CD1c-positive myeloid dendritic cell (primary cell): ENCODE data around the gene AFF3.
A peak's percentile ranks its signal among the peaks of the same experiment; 100 is the strongest.
"Not testable (repeated sequence)": the region's sequence is repeated elsewhere in the genome, so short reads cannot be mapped to it uniquely, and the experiment has no call there.

Experiments
- DNase-seq: peaks from one replicate; pipeline ENCODE4 v3.0.0-alpha.2; 2016; ENCODE audit errors: extremely low spot score

Gene AFF3

DNA sequence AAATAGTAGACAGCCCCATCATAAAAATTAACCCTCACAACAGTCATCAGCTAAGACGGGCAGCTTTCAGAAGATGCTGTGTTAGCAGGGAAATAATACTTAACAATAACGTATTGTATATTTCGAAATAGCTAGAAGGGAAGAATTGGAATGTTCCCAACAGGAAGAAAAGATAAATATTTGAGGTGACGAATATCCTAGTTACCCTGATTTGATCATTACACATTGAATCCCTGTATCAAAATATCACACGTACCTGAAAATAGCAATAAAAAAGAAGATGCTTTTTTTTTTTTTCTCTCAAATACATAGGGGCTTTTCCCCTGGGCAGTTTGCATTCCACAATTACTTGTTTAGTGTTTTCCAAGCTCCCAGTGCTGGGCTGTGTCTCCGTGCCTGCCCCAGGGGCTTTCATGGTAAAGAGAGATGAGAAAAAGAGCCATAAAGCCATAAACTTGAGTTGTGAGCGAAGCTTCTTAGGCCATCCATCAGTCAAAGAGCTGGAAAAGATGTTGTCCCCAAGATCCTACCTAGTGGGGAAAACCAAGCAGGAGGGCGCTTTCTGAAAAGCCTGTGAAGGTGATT, 469.5 kb downstream of the AFF3 start:
- no peak for DNase-seq

DNA sequence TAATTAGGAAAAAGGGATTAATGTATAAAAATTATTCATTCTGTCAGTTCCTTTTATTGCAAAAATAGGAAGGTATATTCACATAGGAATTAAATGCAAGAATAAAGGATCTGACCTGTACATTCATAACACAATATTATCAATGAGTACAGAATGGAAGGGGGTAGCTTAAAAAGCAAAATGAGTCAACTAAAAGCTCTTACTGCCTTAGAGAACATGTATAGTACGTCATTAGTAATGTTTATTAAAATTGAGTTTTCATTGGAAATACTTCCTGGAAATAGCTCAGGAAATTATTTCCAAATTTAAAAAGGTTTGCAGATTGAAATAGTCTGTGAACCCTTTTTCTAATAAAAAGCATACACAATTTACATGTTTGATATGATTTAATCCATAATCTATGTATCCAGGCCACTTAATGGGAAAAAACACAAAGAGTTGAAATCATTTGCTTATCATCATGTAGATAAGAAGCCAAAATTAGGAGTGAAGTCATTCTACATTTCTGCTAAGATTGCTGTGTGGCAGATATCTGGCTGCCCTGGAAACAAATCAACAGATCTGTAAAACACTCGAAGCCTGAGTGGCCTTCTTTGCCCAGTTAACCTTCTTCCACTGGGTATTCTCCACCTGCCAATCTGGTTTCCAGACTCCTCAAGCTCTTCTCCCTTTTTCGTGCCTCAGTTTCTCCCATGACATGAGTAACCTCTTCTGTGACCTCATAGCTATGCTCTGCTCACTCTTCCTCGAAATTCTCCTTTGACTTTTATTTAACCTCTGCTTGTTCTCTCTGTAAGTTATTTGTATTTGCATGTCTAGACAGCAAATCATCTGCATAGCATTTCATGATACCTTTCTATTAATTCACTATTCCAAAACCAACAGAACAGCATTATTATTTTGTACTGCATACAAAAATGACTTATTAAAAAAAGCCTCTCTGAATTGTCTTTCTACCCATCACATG, 471.3 kb downstream of the AFF3 start:
- no peak for DNase-seq

DNA sequence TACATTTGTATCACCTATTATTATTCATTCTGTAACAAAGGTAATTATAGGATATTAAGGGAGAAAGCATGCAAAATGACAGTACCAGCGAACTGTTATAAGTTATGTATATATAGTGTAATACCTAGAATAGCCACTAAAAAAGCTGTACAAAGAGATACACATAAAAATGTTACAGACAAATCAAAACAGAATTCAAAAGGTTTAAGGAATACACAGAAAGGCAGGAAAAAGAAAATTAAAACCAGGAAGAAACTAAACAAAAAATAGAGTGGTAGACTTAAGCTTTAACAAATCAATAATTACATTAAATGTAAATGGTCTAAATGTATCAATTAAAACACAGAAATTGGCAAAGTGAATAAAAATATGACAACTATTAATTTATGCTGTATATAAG, 476.1 kb downstream of the AFF3 start:
- DNase-seq: no peak

DNA sequence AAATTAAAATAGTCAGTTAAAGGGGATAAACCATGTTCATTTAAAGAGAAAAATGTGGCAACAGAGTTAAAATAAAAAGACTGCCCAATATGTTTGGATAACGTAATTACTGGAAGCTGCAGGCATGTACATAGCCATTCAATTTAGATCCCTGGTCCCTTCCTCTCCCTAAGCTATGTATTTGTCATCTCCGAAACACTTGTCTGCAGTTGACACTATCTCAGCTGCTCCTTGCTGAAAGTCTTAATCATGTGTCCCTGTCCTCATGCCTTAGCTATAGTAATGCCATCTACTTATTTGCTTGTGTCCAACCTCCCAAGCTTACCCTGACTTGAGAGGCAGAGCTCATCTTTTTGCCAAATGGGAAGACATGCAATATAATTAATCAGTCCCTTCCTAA, 478.7 kb downstream of the AFF3 start:
- no peak for DNase-seq

DNA sequence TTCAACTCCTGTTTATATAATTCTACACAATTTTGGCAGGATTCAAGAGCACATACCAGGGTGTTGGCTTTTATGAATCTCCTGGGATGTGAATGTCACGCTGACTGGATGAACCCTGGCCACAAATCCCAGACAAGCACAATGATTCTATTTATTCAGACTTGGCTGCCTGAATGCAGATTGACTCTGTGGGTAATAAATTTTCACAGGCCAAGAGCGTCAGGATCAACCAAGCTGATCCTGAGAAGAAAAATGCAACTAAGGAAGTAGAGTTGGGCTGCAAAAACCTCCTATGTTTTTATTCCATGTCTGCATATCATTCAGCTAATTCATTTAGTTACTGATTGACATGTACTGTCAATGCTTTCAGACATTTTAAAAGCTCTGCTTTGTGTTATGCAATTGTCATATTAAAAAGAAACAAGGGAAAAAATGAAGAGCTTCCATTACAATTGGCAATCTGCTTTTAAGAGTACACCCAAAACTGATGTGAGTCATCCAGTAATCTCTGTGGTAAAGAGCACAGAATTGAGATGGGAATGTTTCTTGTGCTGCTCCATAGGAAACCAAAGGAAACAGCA, 479.5 kb downstream of the AFF3 start:
- DNase-seq: no peak

DNA sequence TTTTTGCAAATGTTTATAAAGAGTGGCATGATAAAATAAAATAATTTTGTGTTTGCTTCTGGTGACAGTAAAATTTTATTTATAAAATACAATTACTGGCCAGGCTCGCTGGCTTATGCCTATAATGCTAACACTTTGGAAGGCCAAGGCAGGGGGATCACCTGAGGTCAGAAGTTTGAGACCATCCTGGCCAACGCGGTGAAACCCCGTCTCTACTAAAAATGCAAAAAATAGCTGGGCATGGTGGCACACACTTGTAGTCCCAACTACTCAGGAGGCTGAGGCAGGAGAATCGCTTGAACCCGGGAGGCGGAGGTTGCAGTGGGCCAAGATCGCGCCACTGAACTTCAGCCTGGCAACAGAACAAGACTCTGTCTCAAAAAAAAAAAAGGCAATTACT, 480.6 kb downstream of the AFF3 start:
- DNase-seq: not testable (repeated sequence)

DNA sequence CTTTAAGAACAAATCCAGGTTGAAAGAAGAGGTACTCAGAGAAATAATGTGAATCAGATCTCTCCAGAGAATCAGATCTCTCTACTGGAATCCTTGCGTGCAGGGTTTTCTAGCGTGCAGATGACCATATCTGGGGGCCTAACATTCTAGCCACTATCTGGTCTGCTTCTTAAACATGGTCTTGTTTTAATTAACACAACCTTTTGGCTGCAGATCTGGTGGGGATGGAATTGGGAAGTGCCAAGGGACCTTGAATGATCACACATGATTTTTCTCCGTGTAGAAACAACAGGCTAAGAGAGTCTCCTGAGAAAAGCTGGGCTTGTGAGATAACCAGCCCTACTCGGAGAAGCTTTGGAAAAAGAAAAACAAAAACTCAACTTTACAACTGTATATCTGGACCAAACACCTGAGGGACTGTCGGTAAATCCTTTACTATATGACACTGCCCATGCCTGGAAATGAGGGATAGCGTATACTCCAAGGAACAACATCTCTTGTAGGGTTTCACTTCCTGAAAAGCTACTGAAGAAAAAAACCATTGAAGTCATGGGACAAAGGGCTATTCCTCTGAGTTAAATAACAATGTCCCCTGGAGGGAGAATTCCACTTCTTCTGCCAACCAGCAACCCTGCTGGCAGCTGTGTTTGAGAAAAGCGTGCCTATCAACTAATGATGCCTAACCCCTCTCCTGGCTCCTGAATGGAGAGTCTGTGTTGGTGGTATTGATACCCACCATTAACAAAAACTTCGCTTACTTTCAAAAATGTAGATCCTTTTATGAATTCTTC, 481.6 kb downstream of the AFF3 start:
- peak; percentile 48 for DNase-seq

DNA sequence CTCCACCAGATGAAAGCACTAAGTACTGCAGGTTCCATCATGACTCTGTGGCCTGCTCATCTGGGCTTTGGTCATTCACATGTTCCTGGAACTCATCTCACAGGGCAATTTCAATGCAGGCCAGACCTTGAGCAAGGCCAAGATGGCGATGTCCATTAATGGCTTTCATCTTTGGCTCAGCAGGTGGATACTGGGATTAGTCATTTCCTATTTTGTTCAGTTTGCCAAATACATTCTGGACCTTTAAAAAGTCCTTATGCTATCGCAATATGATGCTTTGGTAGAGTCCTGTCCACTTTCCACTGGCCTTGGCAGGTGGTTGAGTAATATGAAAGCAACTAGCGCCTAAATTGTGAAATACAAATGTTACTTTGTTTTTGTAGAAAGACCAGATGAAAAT, 482.5 kb downstream of the AFF3 start:
- DNase-seq: no peak

DNA sequence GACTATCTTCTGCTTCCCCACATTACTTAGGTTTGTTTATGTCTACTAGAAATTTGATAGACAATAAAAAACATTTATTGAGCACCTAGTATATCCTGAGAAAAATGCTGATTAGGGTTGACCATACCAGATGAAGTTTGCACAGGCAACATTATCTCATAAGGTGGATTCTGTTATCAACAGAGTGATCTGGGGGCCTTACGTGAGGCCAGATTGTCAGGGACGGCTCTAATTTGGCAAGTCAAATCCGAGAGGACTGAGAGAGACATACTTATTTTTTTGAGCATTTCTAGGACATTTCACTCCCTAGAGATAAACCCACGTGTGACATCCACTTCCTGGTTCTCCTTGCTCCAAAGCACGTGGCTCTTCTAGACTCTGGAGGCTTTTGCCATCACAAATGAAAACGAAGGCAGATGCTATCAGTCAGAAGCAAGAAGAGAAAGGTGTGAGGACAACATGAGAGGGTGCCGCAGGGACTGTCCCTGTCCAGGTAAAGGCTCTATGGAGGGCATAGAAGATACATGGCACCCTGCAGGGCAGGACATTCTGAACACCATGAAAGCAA, 484.6 kb downstream of the AFF3 start:
- no peak for DNase-seq

DNA sequence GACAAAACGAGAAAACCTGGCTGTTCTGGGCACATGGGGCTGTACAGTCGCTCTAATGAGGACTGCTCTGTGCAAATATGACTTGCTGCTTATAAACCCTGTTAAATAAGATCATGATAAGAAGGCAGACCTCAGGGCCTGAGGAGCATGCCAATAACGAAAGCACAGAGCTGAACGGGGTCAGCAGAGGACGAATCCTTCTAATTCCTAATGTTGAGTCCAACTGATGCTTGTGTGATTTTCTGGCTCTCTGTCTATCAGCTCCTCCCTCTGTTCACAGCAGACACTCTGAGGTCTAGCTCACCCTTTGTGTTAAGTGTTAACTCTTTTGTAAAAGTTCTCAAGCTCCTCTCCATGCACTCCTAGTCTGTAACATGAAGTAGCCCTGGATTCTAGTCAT, 485.4 kb downstream of the AFF3 start:
- DNase-seq: no peak

DNA sequence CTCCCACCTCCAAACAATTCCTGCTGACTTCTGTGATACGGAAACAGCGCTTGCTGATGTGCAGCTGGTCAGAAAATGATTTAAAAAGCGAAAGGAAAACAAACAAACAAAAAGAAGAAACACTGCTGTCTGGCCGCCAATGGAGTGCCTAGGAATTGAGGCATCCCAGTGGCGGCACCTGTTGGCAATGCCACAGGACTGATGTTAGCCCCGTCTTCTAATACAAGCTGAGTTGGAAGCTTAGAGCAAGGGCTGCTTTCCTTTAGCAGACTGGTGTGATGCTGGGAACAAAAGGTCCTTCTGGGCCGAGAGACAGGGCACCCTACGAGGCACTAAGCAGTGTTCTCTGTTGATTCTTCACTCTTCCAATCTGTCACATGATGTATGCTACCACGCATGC, 489.0 kb downstream of the AFF3 start:
- no peak for DNase-seq

DNA sequence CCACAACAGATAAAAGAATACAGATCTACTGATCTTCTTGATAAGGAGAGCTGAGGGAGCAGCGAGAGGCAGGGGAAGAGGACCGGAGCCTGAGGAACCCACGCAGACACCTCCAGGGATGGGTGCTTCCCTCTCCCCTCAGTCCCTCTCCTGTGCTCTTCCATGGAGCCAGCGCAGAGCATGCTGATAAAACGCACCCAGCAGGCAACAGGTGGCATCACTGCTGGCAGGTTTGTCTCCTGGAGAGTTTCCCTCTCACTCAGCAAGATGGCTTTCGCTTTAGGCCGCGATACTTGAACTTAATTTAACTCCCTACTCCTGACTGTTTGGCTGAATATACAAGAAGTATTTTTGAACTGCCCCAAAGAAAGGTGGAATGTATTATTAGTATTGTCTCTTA, 489.5 kb downstream of the AFF3 start:
- no peak for DNase-seq

DNA sequence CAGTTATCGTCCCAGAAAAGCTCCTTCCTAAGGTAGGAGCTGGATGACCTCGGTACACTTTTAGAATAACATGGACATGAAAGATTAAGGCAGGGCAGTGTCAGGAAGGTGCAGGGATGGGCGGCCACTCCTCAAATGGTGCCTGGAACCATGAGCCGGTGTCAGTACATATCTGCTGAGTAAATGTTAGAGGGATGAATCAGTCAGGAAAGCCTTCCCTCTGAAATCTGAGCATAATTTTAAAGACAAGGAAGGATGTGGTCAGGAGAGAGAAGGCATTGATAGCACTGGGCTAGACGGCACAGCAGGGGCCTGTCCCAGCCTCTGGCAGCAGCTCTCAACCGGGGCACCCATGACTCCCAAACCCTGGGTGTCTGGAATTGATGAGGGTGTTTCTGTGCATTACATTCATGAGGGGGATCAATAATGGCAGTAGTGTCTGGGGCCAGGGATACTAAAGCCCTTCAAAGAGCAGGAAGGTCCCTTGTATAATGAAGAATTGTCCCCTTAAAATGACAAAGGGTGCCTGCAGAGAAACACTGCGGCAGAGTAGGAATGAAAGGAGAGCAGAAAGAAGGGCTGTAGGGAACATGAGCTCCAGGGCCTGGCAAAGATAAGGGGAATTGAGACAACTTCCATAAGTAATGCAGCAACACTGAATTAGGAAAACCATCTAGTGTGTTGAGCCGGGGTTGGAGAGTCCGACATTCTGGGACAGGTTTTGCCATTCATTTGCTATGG, 490.3 kb downstream of the AFF3 start:
- no peak for DNase-seq

DNA sequence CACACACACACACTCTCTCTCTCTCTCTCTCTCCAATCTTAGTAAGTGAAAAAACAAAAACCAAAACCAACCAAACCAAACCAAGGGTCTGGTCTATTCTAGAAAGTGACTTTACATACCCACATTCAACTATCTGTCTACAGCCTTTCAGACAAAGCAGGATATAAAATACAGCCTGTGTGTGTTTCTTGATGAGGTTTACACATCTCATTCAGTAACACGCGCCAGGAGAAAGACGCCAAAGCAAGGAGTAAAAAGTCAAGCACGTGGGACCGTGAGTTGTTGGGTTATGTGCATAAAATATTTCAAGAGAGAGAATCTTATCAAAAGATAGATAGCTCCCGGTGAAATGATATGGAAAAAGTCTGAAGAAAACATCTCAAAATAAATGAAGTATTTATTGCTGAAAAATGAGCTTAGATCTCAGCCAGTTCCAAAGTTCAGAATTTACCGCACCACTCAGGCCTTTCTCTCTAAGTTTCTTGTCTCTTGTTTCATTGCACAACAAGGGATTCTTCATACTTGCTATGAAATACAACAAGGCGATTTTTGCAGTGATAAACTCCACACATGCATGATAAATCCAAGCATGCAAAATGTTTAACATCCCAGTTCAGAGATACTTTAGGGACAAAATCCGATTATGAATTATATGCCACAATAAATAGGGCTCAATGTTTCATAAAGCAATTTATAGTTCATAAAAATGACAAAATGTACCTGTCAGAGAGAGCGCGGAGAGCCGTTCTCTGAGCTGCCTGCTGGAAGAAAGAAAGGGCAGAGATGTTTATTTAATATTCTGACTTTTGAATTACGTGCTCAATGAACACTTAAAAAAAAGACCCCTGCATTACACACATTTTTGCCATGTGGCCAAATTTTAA, 493.2 kb downstream of the AFF3 start:
- DNase-seq: no peak

DNA sequence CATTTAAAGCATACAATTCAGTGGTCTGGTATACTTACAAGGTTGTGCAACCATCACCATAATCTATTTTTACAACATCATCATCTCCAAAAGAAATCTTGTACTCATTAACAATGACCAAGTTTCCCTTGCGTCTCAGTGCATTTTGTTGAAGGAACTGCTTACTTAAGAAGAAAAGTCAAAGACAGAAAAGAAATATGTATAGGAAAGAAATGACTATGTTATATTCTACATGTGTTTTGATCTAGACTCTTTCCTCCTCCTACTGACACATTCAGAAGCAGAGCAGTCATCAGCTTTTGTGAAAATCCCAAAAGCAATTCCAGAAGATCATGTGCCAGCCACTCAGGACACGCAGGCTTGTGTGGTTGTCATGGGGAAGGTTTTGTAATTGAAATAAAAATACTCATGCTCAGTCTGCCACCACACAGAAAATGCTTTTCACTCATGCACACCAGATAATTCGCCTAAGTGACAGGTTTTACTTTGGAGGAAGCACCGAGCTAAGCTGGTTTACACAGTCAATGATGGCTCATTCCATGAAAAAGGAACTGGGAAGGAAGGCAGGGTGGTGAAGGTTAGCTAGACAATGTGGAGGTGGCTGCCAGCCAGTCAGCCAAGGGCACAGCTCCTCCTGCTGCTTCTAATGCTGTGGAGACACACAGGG, 494.1 kb downstream of the AFF3 start:
- no peak for DNase-seq

DNA sequence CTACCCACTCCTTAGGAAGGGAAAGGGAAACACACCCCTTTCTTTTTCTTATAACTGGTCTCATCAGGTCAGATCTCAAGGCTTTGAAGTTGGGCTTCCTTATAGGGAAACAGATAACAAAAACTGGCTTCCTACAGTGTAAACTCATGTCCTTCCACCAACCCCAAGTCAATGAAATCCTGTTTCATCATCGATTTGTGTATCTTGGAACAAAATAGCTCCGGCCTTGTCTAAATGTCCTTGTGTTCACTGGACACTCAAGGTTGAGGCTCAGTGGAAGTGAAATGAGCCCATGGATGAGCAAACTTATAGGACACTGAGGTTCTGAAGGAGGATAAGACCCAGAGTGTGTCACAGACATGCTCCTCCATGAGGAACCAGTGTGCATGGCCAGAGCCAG, 496.4 kb downstream of the AFF3 start:
- no peak for DNase-seq

DNA sequence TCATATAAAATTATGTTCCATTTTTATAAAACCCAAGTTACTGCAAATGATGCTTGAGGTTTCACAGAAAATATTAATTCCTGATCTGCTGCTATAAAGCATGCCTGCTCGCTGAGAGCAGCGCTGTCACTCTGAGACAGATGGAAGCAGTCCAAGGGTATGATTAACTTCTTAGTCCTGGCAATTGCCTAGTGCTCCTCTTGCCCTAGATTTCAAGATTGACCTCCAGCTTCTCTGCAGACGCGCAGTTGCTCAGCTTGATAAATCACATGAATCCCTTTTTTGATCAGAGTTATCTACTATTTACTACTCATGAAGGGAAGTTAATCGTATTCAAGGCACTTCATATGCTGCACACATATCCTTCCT, 498.0 kb downstream of the AFF3 start:
- DNase-seq: no peak

DNA sequence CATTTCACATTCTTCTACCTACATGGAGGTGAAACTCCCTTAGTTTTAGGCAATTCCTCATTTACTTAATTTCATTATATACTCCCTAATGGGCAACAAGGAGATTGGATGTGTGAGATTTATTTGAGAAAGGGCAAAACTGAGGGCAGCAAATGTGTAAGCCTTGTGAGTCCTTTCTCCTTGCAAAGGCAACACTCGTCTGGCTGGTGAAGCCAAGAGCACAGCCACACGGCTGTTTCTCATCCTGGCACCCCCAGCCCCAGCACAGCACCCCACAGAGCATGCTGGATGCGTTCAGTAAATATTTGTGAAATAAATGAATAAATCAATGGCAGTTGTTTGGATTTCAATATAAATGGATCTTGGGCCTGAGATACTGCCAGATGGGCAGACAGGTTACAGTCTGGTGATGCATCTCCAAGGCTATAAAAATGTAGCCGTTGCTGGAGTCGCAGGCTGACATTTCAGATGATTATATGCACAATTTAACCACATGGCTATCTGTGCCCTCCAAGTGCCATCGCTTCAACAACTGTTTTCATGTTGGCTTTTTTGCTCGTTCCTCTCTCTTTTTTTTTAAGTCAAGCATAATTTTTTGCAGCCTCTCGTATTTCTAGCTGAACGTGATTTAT, 498.5 kb downstream of the AFF3 start:
- no peak for DNase-seq

DNA sequence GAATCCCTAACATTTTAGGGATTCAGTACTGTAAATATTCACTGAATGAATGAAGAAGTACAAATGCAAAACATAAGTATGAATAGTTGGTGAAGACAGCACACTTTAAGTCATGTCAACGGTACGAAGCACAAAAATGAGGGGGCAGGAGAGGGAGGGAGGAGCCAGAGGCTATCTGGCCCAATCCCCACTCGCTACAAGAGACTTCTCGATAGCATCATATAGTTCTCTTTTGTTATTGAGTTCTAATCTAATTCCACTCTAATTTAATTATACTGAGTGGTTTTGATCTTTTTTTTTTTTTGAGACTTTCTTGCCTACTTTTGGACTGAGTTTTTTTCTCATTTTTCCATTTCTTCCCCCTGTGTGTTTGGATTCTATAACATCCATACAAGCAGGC, 500.4 kb downstream of the AFF3 start:
- no peak for DNase-seq
